C4-2B (cell line): Measurements from ENCODE around the gene CDH12.

Experiments
- H3K27ac ChIP-seq: fragments of 450-650 bp; 2 replicates; pipeline ENCODE4 v1.5.1; 2017
- ZFX ChIP-seq: fragments of 450-650 bp; IDR thresholded peaks from 2 replicates; pipeline ENCODE4 v1.6.1; 2017
- TF ChIP-seq, protein P1 (sequence below): fragments of 450-650 bp; conservative IDR thresholded peaks from 2 replicates; pipeline ENCODE4 v1.5.1; 2017; ENCODE audit warnings: mild to moderate bottlenecking

Gene CDH12

DNA sequence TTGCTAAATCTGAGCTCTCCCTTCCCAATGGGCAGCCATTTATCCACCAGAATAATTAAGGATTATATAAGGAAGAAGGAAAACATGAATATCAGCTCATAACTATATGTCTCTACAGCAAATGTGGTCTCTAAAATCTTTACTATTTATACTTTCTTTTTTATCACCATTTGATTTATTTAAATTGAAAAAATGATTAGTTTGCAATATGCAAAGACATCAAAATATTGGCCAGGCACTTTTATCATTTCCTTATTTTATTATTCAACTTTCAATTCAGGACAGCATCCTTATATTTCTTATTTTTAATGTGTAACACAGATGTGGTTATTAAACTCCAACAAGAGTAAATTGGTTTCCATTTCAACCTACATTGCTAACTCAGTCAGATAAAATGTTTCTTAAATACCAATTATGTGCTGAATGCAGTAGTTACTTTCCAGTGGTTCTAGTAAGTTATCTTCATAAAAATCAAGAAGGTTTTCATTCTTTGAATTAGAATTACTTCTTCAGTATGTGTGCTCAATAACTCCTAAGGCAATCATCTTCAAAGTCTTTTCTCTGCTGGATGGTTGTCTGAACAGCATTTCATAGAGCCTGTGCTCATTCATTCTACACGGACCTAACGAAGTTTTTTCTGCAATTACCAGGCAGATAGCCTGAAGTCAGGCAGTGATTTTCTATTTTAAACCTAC is 1148.0 kb downstream of the CDH12 start:
- TF ChIP-seq, protein P1, sequence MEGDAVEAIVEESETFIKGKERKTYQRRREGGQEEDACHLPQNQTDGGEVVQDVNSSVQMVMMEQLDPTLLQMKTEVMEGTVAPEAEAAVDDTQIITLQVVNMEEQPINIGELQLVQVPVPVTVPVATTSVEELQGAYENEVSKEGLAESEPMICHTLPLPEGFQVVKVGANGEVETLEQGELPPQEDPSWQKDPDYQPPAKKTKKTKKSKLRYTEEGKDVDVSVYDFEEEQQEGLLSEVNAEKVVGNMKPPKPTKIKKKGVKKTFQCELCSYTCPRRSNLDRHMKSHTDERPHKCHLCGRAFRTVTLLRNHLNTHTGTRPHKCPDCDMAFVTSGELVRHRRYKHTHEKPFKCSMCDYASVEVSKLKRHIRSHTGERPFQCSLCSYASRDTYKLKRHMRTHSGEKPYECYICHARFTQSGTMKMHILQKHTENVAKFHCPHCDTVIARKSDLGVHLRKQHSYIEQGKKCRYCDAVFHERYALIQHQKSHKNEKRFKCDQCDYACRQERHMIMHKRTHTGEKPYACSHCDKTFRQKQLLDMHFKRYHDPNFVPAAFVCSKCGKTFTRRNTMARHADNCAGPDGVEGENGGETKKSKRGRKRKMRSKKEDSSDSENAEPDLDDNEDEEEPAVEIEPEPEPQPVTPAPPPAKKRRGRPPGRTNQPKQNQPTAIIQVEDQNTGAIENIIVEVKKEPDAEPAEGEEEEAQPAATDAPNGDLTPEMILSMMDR = no peak
- TF ChIP-seq ZFX = no peak
- H3K27ac ChIP-seq = no peak overlapping the region

DNA sequence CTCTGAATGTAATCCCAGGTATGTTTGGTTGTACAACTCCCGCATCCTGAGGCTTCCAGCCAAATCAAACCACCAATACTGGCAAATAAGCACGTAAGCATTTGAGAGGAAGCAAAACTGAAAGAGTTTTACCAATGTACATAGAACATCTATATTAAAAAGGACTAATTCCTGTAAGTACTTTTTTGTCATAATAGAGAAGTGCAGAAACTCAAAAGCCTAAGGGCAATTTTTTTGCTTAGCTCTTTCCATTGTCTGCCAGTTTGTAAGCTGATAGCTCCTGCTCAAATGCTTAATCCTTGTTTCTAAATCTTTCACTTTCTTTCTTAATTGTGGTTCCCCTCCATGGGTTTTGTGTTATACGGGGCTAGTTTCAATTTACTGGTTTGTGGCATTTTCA is 1151.8 kb downstream of the CDH12 start:
- TF ChIP-seq, protein P1 = no peak
- TF ChIP-seq ZFX = no peak
- H3K27ac ChIP-seq = no peak overlapping the region
